Stomach (tissue), 4 donors: Measurements from ENCODE around the gene GRIN3A.

Source experiments
- EP300 ChIP-seq: sonication (generic); formaldehyde crosslinking; IDR thresholded peaks from one replicate; pipeline ENCODE4 v1.6.1; 2017; ENCODE audit warnings: antibody characterized with exemption
- POLR2A ChIP-seq, 4 donors: fragments of 450-650 bp; IDR thresholded peaks; one replicate each; pipeline ENCODE4 v1.6.1; 2016; ENCODE audit warnings: antibody characterized with exemption in 4 of 4, control low read depth in 2 of 4, mild to moderate bottlenecking in 1 of 4, moderate library complexity in 1 of 4
- TF ChIP-seq, protein P1 (sequence below), 7 experiments: fragments of 450-650 bp in 4 of 7; fragments of 200-600 bp in 3 of 7; sonication (generic) in 3 of 7; IDR thresholded peaks; one replicate each; pipeline ENCODE4 v1.5.1; 2016 to 2019; ENCODE audit warnings: antibody characterized with exemption in 7 of 7, control low read depth in 2 of 7, mild to moderate bottlenecking in 1 of 7

DNA sequence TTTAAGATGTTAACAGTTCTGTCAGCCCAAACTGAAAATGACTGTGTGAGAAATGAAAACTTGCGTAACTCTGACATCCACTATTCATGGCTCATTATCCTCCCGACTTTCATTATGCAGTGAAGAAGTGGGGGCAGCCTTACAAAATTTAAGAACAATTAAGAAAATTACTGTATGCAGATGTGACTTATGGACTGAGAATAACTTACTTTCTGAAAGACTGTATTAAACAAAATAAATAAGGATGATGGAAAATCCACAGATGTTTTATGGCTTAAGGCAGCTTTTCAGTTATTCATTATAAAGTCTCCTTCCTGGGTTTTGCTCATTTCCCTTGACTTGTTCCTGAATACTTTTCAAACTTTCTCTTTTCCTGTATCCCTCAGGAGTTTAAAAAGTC is 55.2 kb downstream of the GRIN3A start:
- TF ChIP-seq, protein P1, sequence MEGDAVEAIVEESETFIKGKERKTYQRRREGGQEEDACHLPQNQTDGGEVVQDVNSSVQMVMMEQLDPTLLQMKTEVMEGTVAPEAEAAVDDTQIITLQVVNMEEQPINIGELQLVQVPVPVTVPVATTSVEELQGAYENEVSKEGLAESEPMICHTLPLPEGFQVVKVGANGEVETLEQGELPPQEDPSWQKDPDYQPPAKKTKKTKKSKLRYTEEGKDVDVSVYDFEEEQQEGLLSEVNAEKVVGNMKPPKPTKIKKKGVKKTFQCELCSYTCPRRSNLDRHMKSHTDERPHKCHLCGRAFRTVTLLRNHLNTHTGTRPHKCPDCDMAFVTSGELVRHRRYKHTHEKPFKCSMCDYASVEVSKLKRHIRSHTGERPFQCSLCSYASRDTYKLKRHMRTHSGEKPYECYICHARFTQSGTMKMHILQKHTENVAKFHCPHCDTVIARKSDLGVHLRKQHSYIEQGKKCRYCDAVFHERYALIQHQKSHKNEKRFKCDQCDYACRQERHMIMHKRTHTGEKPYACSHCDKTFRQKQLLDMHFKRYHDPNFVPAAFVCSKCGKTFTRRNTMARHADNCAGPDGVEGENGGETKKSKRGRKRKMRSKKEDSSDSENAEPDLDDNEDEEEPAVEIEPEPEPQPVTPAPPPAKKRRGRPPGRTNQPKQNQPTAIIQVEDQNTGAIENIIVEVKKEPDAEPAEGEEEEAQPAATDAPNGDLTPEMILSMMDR (IDR thresholded peaks at IDR 0.05), result no peak
- TF ChIP-seq POLR2A (IDR thresholded peaks at IDR 0.05) (no peak), EP300 (no peak)
